GM18858 (cell line): Measurements from ENCODE around the gene RARS2.

Experiments used
- ATAC-seq: cut with Tn5 transposase; IDR thresholded peaks from one replicate; pipeline ENCODE4 v1.9.1; 2021; ENCODE audit not compliant: unreplicated experiment

RARS2 gene

GRCh38 chr6:87574237-87574804 lies 15.5 kb downstream of the RARS2 start:
- no peak for ATAC-seq

- no peak for ATAC-seq
Observed at GRCh38 chr6:87573307-87574024, 16.3 kb downstream of the RARS2 start.

GRCh38 chr6:87572883-87573282 lies 16.9 kb downstream of the RARS2 start:
- peak; percentile 60 for ATAC-seq

DNA sequence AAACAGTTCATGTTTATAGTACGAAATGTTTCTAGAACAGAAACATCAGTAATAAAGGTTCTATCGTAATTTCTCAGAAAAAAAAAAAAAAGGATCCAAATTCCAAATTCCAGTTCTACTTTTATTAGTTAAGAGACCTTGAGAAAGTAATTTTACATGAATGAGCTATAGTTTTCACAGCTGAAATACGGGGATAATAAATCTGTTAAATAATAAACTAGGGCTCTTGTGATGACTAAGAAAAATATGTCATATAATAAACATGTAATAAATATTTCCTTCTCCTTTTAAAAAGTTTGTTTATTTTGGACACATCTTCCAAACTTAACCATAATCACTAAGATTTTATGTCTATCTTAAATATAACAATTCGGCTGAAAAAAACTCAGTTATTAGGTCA lies 17.8 kb downstream of the RARS2 start:
- ATAC-seq: no peak

DNA sequence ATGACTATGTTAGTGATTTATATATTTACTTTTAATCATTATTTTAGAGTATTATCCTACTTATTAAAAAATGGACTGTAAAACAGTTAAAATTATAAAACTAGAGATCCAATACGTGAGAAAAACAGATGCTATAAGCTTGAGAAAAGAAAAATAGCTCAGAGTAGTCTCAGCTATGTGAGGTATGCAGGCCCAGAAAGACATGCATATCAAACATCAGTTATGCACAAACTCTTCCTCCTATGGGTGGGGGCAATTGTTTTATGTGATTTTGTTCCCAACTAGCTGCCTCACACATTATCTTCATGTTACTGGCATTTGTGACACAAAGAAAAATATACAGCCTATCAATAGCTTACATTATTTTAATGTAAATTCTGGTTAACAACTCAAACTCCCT lies 28.8 kb downstream of the RARS2 start:
- no peak for ATAC-seq

GRCh38 chr6:87558446-87558845 lies 31.3 kb downstream of the RARS2 start:
- ATAC-seq: no peak

DNA sequence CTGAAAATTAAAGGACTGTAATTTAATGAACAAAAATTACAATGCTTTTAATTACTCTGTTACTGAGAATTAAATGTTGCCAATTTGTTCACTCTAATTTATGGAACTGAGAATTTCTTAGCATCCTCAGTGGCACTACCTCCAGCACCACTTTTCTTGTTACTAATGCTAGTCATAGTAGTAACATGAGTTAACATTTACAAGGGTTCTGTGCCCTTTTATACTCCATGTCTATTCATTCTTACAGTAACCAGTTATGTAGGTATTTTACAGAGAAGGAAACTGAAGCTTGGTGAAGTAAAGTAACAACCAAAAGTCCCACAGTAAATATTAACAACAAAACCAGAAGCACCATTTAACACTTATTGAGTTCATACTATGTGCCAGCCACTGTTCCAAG lies 34.3 kb downstream of the RARS2 start:
- no peak for ATAC-seq

- ATAC-seq: no peak
Observed at GRCh38 chr6:87553159-87553765, 36.5 kb downstream of the RARS2 start.

- ATAC-seq: no peak
Observed at GRCh38 chr6:87551799-87552198, 38.0 kb downstream of the RARS2 start.

- ATAC-seq: no peak
Observed at GRCh38 chr6:87544474-87544735, 45.4 kb downstream of the RARS2 start.

DNA sequence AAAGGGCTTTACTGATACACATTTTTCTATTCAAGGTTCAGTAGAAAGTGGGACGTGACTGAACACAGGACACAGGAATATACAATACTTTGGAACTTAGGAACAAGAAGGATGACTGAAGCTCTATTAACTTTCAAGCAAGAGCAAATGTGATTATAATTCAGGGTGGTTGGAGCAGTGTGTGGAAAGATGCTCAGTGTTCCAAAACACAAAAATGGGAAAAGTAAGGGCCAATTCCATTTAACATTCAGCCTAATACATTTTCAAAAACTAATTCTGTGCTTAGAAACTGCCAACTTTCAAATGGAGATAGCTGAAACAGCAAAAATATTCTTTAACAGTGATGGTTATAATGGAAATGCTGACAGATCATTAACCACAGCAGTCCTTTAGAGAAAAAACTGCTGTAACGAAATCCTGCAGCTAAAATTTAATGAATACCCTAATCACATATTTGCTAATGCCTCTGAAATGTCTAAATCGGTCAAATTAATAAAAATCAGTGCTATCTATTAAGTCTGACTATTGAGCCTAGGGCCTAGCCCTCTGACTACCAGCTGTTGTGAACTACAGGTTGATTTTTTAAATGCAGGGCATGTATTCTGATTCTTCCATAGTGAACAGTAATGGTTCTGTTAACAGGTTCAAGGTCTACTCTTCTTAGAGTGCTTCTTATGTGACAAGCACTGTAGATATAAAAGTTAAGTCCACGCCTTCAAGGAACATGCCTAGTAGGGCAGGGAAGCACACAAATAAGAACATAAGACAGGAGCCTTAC lies 45.9 kb downstream of the RARS2 start:
- no peak for ATAC-seq

DNA sequence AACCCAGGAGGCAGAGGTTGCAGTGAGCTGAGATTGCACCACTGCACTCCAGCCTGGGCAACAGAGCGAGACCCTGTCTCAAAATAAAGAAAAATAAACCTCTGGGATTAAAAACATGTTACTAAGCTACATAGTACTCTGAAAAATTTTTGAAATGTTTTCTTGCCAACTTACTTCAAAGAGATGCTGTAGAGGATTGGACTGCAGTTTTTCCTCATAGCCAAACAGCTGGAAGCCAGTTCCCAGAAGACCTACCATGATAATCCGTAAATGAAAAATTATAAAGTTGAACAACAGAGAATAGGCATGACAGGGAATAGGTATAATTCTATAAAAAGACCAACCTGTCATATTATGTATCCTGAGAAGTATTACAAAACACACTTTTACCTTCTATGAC lies 48.0 kb downstream of the RARS2 start:
- no peak for ATAC-seq

GRCh38 chr6:87541041-87541440 lies 48.7 kb downstream of the RARS2 start:
- no peak for ATAC-seq

DNA sequence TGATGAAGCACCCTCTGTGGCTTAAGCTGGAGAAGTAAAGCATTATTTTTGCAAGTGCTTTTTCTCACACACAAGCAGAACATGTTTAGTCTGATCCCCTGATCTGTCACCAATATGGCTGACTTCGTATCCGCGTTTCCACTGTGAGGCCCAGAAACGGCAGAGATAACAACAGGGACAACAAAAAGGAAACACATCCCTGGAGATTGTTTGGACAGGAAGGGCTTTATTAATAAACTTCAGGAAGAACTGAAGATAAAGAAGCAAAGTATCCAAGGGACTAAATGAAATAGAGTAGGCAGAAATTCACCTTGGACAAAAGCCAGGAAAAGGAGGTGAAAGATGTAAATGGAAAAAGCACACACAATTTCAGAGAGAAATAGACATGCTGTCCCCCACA lies 49.2 kb downstream of the RARS2 start:
- no peak for ATAC-seq

GRCh38 chr6:87539554-87539953 lies 50.2 kb downstream of the RARS2 start:
- no peak for ATAC-seq

- no peak for ATAC-seq
Observed at GRCh38 chr6:87538510-87539260, 51.1 kb downstream of the RARS2 start.

DNA sequence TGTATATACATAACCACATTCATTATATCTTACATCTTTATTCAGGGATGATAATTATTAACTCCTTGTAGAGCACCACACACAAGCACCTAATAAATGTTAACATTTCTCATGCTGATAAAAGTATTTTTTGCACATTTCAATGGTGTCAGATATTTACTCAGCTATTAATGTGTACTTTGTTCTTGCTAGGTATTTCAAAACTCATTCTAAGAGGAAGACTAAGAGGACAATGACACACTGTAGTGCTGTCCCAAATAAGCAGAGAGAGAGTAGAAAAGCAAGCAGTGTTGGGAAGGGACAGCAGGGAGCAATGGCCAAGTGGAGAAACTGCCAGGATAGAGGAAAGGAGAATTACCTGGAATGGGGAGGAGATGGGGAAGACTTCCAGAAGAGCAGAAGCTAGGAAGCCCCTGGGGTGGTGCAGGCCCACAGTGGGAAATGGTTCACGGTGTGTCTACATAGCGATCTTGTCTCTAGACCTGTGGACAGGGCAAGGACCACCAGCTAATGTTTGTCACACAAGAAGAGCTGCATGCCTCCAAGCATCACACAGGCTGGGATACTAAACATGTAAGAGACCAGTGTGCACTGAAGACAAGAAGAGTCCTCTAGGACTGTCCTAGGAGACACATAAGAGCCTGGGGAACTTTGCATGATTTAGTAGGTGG lies 55.3 kb downstream of the RARS2 start:
- ATAC-seq: no peak

- no peak for ATAC-seq
Observed at GRCh38 chr6:87529221-87529620, 60.6 kb downstream of the RARS2 start.

DNA sequence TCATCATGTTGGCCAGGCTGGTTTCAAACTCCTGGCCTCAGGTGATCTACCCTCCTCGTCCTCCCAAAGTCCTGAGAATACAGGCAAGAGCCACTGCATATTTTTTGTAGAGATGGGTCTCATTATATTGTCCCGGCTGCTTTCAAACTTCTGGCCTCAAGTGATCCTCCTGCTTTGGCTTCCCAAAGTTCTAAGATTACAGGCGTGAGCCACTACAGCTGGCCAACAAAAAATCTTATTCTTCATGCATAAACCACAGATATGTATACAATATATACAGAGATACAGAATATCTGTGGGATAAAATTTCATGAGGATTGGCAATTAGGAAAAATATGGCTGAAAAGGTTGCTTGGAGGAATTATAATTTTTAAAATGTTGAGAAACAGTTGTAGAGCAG lies 67.1 kb downstream of the RARS2 start:
- ATAC-seq: no peak

DNA sequence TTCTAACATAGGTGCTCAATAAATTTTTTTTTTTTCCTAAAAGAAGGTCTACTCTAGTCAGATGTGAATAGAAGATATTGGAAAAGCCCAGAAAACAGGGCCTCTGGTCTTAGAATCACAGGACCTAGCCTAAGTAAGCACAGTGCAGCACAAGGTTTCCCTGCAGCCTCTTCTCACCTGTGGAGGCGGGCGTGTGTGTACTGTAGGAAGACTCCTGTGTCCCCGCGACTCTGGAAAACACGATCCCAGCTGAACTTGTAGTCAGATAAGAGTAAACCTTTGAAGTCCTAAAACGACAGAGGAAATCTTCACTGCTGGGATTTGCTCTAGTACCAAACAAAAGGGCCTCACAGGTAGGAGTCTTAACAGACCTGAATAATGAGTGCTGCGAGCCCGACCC lies 71.3 kb downstream of the RARS2 start:
- no peak for ATAC-seq

DNA sequence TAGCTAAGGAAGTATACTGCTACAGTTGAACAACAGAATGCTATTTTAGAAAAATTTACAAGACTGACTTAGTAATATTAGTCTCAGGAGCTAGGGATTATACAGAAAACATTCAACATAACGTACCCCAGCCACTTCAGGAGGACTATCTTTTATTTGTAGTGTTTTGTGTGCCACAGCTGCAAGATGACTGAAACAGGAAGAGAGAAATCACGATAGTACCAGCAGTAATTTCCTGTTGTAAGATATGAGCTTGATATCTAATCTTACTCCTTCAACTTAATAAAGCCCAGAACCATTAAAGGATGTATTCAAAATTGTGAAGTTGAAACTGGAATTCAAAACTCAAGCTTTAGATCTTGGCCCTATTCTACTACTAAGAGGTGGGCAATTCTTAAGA lies 75.0 kb downstream of the RARS2 start:
- ATAC-seq: no peak
